H9 (cell line): Measurements from ENCODE around the gene TNRC6C. TPM values are rescaled to one million over a fixed set of nuclear protein-coding genes. Genes with fewer than 3 reads are reported as not detected.
"Not testable (repeated sequence)": the region's sequence is repeated elsewhere in the genome, so short reads cannot be mapped to it uniquely, and the experiment has no call there.

ENCODE experiments used
- DNase-seq: peaks from one replicate; pipeline ENCODE4 v3.0.0-alpha.2; 2017
- H2AFZ ChIP-seq: one replicate; pipeline ENCODE4 v1.6.1; 2013; ENCODE audit warnings: mild to moderate bottlenecking, low read length, control low read depth, moderate library complexity
- H2AK5ac ChIP-seq: 2 replicates; pipeline ENCODE4 v1.6.1; 2013; ENCODE audit warnings: low read length, control low read depth, mixed read lengths; ENCODE audit not compliant: insufficient read length
- H2BK120ac ChIP-seq: one replicate; pipeline ENCODE4 v1.6.1; 2013; ENCODE audit warnings: low read depth, mild to moderate bottlenecking, low read length, control low read depth, inconsistent platforms; ENCODE audit not compliant: poor library complexity, severe bottlenecking
- H2BK12ac ChIP-seq: 2 replicates; pipeline ENCODE4 v1.6.1; 2013; ENCODE audit warnings: low read length, control low read depth, mixed read lengths, low read depth; ENCODE audit not compliant: insufficient read length
- H2BK15ac ChIP-seq: 2 replicates; pipeline ENCODE4 v1.6.1; 2013; ENCODE audit warnings: low read depth, low read length, control low read depth
- H2BK20ac ChIP-seq: one replicate; pipeline ENCODE4 v1.6.1; 2013; ENCODE audit warnings: low read depth, mild to moderate bottlenecking, low read length, control low read depth, inconsistent platforms; ENCODE audit not compliant: poor library complexity, severe bottlenecking
- H2BK5ac ChIP-seq: 2 replicates; pipeline ENCODE4 v1.6.1; 2013; ENCODE audit warnings: low read length, control low read depth, mixed read lengths; ENCODE audit not compliant: insufficient read length
- H3K14ac ChIP-seq: 2 replicates; pipeline ENCODE4 v1.6.1; 2013; ENCODE audit warnings: low read length, control low read depth; ENCODE audit not compliant: insufficient read depth
- H3K18ac ChIP-seq: 2 replicates; pipeline ENCODE4 v1.6.1; 2013; ENCODE audit warnings: low read depth, mild to moderate bottlenecking, mixed read lengths, low read length, control low read depth; ENCODE audit not compliant: insufficient read length
- H3K23ac ChIP-seq: 2 replicates; pipeline ENCODE4 v1.6.1; 2013; ENCODE audit warnings: low read length, control low read depth, mixed read lengths, low read depth; ENCODE audit not compliant: insufficient read length
- H3K23me2 ChIP-seq: 2 replicates; pipeline ENCODE4 v1.6.1; 2013; ENCODE audit warnings: low read depth, mild to moderate bottlenecking, mixed read lengths, low read length, control low read depth; ENCODE audit not compliant: insufficient read length, poor library complexity, severe bottlenecking
- H3K27ac ChIP-seq: 2 replicates; pipeline ENCODE4 v1.5.1; 2013; ENCODE audit warnings: low read length, control low read depth, mixed read lengths, low read depth; ENCODE audit not compliant: insufficient read length
- H3K27me3 ChIP-seq: 2 replicates; pipeline ENCODE4 v1.6.1; 2013; ENCODE audit warnings: low read length, control low read depth, inconsistent platforms; ENCODE audit not compliant: insufficient read depth
- H3K4ac ChIP-seq: 2 replicates; pipeline ENCODE4 v1.6.1; 2013; ENCODE audit warnings: low read depth, mild to moderate bottlenecking, control low read depth, inconsistent platforms, low read length, moderate library complexity
- H3K4me1 ChIP-seq: 2 replicates; pipeline ENCODE4 v1.6.1; 2013; ENCODE audit warnings: low read length, control low read depth, inconsistent platforms; ENCODE audit not compliant: insufficient read depth
- H3K4me2 ChIP-seq: 2 replicates; pipeline ENCODE4 v1.6.1; 2013; ENCODE audit warnings: low read length, control low read depth, mixed read lengths; ENCODE audit not compliant: insufficient read length, insufficient read depth
- H3K56ac ChIP-seq: 2 replicates; pipeline ENCODE4 v1.6.1; 2013; ENCODE audit warnings: low read depth, mild to moderate bottlenecking, mixed read lengths, low read length, control low read depth; ENCODE audit not compliant: insufficient read length
- H3K79me1 ChIP-seq: 2 replicates; pipeline ENCODE4 v1.6.1; 2013; ENCODE audit warnings: low read depth, mild to moderate bottlenecking, moderate library complexity, low read length, control low read depth, inconsistent platforms; ENCODE audit not compliant: insufficient read depth, poor library complexity, severe bottlenecking
- H3K79me2 ChIP-seq: 2 replicates; pipeline ENCODE4 v1.6.1; 2013; ENCODE audit warnings: low read length, control low read depth, inconsistent platforms; ENCODE audit not compliant: insufficient read depth
- H3K9ac ChIP-seq: 2 replicates; pipeline ENCODE4 v1.6.1; 2013; ENCODE audit warnings: low read length, control low read depth, mixed read lengths; ENCODE audit not compliant: insufficient read length; ENCODE audit errors: extremely low read depth
- H3K9me3 ChIP-seq: one replicate; pipeline ENCODE4 v1.6.1; 2013; ENCODE audit warnings: low read depth, low read length, inconsistent platforms; ENCODE audit not compliant: control insufficient read depth
- H3T11ph ChIP-seq: one replicate; pipeline ENCODE4 v1.6.1; 2013; ENCODE audit warnings: mild to moderate bottlenecking, low read length, control low read depth, inconsistent platforms
- H4K20me1 ChIP-seq: one replicate; pipeline ENCODE4 v1.6.1; 2013; ENCODE audit not compliant: control insufficient read depth, insufficient read length, insufficient read depth
- H4K5ac ChIP-seq: 2 replicates; pipeline ENCODE4 v1.6.1; 2013; ENCODE audit warnings: low read depth, mild to moderate bottlenecking, mixed read lengths, low read length, control low read depth; ENCODE audit not compliant: insufficient read length
- H4K8ac ChIP-seq: replicated peaks from 2 replicates; pipeline ENCODE4 v1.6.1; 2013; ENCODE audit warnings: low read length, control low read depth, mixed read lengths, low read depth; ENCODE audit not compliant: insufficient read length
- H4K91ac ChIP-seq: 2 replicates; pipeline ENCODE4 v1.6.1; 2013; ENCODE audit warnings: low read depth, mild to moderate bottlenecking, moderate library complexity, mixed read lengths, low read length, control low read depth; ENCODE audit not compliant: insufficient read length
- H3K27ac Mint-ChIP-seq, 3 experiments: 2 replicates in 2 of 3; 3 replicates in 1 of 3; pipeline ENCODE4 v1.8.0; 2020 to 2021; ENCODE audit warnings: mixed read lengths in 3 of 3, mild to moderate bottlenecking in 1 of 3, moderate library complexity in 1 of 3
- H3K27me3 Mint-ChIP-seq: 2 replicates; pipeline ENCODE4 v1.8.0; 2021; ENCODE audit warnings: low read depth, mild to moderate bottlenecking, moderate library complexity, mixed read lengths
- H3K36me3 Mint-ChIP-seq, 3 experiments: 2 replicates in 2 of 3; 3 replicates in 1 of 3; pipeline ENCODE4 v1.8.0; 2020 to 2021; ENCODE audit warnings: low read depth in 3 of 3, mixed read lengths in 3 of 3; ENCODE audit not compliant: insufficient read depth in 1 of 3
- H3K4me1 Mint-ChIP-seq, 2 experiments: 2 replicates each; pipeline ENCODE4 v1.8.0; 2020; ENCODE audit warnings: mixed read lengths in 2 of 2
- H3K4me3 Mint-ChIP-seq, 2 experiments: 2 replicates in 1 of 2; 3 replicates in 1 of 2; pipeline ENCODE4 v1.8.0; 2020 to 2021; ENCODE audit warnings: mild to moderate bottlenecking in 2 of 2, mixed read lengths in 2 of 2, moderate library complexity in 1 of 2
- H3K9me3 Mint-ChIP-seq, 2 experiments: 2 replicates in 1 of 2; 3 replicates in 1 of 2; pipeline ENCODE4 v1.8.0; 2020; ENCODE audit warnings: mild to moderate bottlenecking in 2 of 2, mixed read lengths in 2 of 2, moderate library complexity in 1 of 2
- WGBS: extraction: QIAGEN DNeasy Blood & Tissue Kit; methylation state at CpG from one replicate; pipeline ENCODE4 v1.1.7; 2013; ENCODE audit warnings: missing lambda C conversion rate, low lambda C conversion rate, mixed read lengths; ENCODE audit not compliant: insufficient read length; ENCODE audit errors: extremely low coverage; 5-methylcytosine and 5-hydroxymethylcytosine counted together
- total RNA-seq: library from RNA; stranded (reverse); gene quantifications from 2 replicates; pipeline ENCODE4 v1.2.1, GENCODE V29; 2021
- TF ChIP-seq, protein P1 (sequence below): fragments of 200-600 bp; sonication (generic); conservative IDR thresholded peaks from 3 replicates; pipeline ENCODE4 v1.8.0; 2021; ENCODE audit warnings: antibody characterized with exemption, mild to moderate bottlenecking

Gene TNRC6C
- total RNA-seq, 1 experiment from 2014 or later, result 24.7 TPM

- Histone ChIP-seq H2BK12ac (no peak overlapping the region), H4K20me1 (no peaks in the 10 kb centered on the region), H3K23me2 (no peaks in the 10 kb centered on the region), H4K5ac (no peak overlapping the region), H3K18ac (no peak overlapping the region), H3K9me3 (no peaks in the 10 kb centered on the region), H3K23ac (no peak overlapping the region), H3K4ac (no peak overlapping the region), H3K79me2 (no peaks in the 10 kb centered on the region), H3K56ac (no peak overlapping the region), H3K4me1 (no peaks in the 10 kb centered on the region), H3K4me2 (no peak overlapping the region), H4K8ac (no peak overlapping the region), H3K27me3 (no peaks in the 10 kb centered on the region), H3T11ph (no peak overlapping the region), H3K27ac (no peak overlapping the region), H2BK5ac (no peak overlapping the region), H2AFZ (no peak overlapping the region), H2BK15ac (no peak overlapping the region), H2BK120ac (no peak overlapping the region), H4K91ac (no peak overlapping the region), H3K79me1 (no peaks in the 10 kb centered on the region), H3K9ac (no peak overlapping the region), H2BK20ac (no peak overlapping the region), H3K14ac (no peak overlapping the region), H2AK5ac (no peak overlapping the region)
- H3K4me1 Mint-ChIP-seq, result peaks cover 2% of the 10 kb centered on the region in 2 experiments; a peak in 3 of 4 replicates
- no peak for DNase-seq
- peaks cover 0 to 31% (median 10%) of the 10 kb centered on the region in 3 experiments; a peak in 4 of 7 replicates for H3K36me3 Mint-ChIP-seq
- TF ChIP-seq, protein P1, sequence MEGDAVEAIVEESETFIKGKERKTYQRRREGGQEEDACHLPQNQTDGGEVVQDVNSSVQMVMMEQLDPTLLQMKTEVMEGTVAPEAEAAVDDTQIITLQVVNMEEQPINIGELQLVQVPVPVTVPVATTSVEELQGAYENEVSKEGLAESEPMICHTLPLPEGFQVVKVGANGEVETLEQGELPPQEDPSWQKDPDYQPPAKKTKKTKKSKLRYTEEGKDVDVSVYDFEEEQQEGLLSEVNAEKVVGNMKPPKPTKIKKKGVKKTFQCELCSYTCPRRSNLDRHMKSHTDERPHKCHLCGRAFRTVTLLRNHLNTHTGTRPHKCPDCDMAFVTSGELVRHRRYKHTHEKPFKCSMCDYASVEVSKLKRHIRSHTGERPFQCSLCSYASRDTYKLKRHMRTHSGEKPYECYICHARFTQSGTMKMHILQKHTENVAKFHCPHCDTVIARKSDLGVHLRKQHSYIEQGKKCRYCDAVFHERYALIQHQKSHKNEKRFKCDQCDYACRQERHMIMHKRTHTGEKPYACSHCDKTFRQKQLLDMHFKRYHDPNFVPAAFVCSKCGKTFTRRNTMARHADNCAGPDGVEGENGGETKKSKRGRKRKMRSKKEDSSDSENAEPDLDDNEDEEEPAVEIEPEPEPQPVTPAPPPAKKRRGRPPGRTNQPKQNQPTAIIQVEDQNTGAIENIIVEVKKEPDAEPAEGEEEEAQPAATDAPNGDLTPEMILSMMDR, result no peak
- WGBS, result no CpG with 5 or more reads among the region's 28 CpGs
- H3K4me3 Mint-ChIP-seq, result no peak overlapping the region
- H3K27ac Mint-ChIP-seq, result no peak overlapping the region
- no peaks in the 10 kb centered on the region for H3K9me3 Mint-ChIP-seq
- H3K27me3 Mint-ChIP-seq, result no peaks in the 10 kb centered on the region; the same call in 1 of the 2 replicates
Observed at GRCh38 chr17:78114831-78115723, 156.6 kb downstream of the TNRC6C start.

GRCh38 chr17:78115803-78116202 is 157.3 kb downstream of the TNRC6C start:
- H3K27me3 ChIP-seq, H2BK20ac ChIP-seq, H4K5ac ChIP-seq, H3K23me2 ChIP-seq, H3K56ac ChIP-seq, H4K8ac ChIP-seq, H2BK12ac ChIP-seq, H3K79me2 ChIP-seq, H3K9me3 Mint-ChIP-seq, H3K4me3 Mint-ChIP-seq, H2BK15ac ChIP-seq, H3K27me3 Mint-ChIP-seq, H3K9me3 ChIP-seq, H4K20me1 ChIP-seq, H3T11ph ChIP-seq, H3K18ac ChIP-seq, H2BK120ac ChIP-seq, H3K4me2 ChIP-seq, H3K27ac Mint-ChIP-seq, H3K4me1 Mint-ChIP-seq, H3K14ac ChIP-seq, H3K9ac ChIP-seq, H2AFZ ChIP-seq, H2AK5ac ChIP-seq, H3K79me1 ChIP-seq, DNase-seq, H3K4me1 ChIP-seq, H3K27ac ChIP-seq, H2BK5ac ChIP-seq, H3K23ac ChIP-seq, H3K4ac ChIP-seq, H4K91ac ChIP-seq: not testable (repeated sequence)
- H3K36me3 Mint-ChIP-seq, result peaks cover 0 to 29% (median 10%) of the 10 kb centered on the region in 3 experiments; a peak in 3 of 7 replicates
- WGBS, result no CpG with 5 or more reads among the region's 18 CpGs
